ENCODE measurements around the gene NARF.

NARF gene

DNA sequence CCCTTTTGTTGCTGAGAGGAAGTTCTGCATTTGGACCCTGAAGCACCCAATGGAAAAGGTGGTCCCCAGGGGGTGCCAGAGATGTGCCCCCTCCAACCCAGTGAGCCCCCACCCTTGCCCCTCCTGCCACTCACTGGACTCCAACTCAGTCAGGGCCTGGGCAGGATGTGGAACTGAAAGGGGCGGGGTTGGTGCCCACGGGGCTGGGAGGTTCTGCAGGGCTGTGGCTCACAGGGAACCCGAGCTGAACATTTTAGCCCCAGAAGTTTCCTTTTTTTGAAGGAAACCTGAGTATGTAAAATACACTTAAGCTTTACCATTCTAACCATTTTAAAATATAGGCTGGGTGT is 24.4 kb upstream of the NARF start:
- no peak for DNase-seq

DNA sequence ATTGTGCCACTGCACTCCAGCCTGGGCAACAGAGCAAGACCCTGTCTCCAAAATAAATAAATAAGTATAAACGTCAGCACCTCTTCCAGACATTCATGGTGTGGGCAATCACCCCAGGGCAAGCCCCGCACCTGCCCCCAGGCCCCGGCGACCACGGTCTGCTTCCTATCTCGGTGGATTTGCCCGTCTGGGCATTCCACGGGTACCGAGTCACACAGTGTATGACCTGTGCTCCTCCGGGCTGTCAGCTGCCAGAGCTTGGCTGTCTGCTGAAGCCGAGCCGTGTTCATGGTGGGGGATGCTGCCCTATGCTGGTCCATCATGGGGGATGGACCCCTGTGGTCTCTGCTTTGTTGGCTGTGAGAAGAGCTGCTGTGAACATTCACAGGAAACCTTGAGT is 23.4 kb upstream of the NARF start:
- DNase-seq, result no peak

DNA sequence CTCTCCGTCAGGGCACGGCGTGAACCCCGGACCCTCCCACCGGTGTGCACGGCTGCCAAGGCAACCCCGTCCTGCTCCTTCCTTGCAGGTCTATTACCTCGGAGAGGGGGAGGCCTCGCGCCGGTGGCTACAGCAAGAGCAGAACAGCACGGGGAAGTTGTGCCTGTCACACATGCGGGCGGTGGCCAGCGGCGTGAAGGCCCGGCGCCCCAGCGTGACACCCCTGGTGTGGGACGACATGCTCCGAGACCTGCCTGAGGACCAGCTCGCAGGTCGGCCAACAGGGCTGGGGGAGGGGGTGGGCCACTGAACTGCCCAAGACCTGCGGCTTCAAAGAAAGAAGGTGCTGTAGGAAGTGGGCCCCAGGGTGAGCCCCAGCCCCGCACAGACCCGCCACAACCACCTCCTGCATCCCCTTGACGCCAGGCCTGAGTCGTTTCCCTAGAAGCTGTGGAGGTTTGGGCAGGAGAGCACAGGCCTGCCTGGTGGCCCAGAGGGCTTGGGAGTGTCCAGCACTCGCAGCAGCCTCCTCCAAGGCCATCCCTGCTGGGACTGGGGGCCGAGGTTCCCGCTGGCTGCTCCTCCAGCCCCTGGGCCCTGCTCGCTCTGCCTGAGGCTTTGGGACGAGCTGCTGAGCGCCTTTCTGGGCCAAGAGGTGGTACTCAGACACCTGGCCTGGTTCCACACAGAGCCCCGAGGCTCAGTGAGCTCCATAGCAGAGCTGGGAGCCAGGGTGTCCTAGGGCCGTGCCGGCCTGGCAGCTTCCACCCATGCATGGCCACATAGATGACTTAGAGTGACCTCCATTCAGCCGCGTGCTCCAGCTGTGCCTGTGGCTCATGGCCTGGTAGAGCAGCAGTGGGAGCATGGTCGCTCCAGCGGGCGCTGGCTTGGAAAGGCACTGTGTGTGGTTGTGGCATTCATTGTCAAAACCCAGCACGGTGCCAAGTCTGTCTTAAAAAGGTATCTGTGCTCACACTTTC is 22.6 kb upstream of the NARF start:
- no peak for DNase-seq

DNA sequence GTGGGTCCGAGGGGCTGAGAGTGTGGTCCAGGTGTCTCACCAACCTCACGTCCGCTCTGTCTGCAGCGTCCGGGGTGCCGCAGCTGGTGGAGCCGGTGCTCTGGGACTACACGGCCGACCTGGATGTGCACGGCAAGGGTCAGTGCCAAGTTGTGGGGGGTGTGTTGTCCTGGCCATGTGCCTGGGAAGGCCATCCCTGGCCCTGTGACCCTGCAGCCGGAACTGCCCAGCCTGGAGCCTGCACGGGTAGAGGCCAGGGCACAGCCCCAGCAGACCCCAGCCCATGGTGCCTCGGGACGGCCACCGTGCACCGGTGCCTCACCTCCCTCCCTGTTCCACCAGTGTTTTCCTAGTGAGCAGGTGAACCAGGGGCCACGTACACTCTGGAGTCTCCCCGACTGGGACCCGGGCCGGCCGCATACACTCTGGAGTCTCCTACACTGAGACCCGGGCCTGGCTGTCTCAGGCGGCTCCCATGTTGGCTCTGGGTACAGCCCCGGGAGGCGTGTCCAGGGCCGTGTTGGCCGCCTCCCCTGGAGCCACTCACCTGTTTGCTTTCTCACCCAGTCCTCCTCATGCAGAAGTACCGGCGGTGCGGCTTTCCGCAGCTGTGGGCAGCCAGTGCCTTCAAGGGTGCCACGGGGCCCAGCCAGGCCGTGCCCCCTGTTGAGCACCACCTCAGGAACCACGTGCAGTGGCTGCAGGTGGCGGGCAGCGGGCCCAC is 21.8 kb upstream of the NARF start:
- no peak for DNase-seq

DNA sequence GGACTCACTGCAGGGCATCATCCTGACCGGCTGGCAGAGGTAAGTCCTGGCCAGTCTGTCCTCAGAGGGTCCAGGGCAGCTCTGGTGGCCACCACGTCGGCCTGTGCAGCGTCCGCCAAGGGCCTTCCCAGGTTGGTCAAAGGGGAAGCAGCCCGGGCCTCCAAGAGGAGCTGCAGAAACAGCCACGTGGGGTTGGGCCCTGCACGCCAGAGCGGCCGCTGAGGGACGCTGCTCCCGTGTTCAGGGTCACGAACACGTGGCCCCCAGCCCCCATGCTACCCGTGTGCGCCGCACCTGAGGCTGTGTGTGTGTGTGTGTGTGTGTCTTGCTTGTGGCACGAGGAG is 21.2 kb upstream of the NARF start:
- no peak for DNase-seq

DNA sequence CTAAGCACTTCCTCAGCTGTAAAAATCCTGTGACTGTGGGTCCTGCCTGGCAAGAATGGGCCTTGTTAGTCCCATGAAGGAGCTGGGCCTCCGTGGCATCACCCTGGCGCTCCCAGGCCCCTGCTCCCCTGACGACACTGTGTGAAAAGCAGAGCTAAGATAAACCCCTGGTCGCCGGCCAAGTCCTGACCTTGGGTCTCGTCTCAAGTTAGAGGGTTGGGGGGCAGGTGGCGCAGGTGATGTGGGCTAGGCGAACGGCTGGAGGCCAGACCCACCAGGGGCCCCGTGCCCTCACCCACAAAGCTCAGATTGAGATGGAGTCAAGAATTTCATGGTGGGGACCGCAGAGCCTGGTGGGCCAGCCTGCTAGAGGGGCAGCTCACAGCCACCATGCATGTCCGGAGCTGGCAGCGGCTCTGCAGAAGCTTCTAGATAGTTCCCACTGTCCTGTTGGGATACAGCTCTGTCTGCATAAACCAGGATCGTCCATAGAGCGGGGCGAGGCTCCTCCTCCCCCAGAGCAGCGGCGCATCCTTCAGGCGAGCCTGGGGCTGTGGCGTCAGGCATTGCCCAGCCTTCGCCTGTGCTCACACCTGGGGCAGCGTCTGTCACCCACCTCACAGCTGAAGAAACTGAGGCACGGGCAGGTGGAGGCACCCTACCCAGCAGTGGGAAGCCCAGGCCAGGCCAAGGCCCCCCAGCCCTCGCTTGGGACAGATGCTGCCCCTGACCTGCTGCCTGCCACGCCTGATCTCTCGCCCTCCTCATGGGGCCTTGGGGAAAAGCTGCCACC is 19.9 kb upstream of the NARF start:
- no peak for DNase-seq

DNA sequence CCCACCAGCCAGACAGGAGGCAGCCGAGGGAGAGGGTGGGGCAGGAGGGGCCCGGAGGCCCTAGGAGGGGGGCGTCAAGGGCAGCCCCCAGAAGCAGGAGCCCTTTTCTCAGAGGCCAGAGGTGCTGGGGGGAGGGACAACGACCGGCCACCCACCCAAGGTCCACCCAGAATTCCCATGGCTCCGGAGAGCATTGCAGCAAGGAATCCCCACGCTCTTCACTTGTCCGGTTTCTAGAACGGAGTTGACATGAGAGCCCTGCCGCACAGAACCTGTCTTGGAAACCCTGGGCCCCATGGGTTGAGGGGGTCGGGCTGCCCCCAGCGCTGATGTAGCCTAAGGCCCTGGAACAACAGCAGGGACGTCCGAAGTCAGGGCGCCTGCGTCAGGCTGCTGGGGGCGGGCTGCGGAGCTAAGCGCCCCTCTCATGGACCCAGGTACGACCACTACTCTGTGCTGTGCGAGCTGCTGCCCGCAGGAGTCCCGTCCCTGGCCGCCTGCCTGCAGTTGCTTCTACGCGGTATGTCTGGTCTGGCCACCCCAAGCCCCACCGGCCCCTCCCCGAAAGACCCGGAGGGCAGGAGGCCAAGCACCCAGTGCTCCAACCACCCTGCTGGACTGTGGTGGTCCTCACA is 19.2 kb upstream of the NARF start:
- DNase-seq, result no peak

DNA sequence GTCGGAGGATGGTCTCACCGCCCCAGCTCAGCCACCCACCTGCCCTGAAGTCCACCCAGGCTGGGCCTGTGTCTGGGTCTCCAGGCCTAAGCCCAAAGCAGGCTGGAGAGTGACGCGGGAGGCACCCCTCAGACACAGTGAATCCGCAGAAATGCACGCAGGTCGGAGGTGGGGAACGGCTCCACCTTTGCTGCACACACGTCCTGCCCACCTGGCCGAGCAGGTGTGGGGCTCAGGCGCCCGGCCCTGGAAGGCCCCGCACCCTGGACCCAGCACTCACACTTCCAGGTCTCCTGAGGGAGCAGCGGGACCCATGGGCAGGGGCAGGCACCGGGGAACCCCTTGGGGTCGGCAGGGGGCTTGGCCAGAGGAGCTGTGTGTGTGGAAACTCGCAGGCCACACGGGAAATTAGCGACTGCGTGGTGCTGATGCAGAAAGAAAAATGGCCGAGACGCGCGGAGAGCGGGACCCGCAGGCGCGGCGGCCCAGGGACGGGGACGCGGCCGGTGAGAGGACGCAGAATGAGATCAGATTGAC is 18.6 kb upstream of the NARF start:
- no peak for DNase-seq

DNA sequence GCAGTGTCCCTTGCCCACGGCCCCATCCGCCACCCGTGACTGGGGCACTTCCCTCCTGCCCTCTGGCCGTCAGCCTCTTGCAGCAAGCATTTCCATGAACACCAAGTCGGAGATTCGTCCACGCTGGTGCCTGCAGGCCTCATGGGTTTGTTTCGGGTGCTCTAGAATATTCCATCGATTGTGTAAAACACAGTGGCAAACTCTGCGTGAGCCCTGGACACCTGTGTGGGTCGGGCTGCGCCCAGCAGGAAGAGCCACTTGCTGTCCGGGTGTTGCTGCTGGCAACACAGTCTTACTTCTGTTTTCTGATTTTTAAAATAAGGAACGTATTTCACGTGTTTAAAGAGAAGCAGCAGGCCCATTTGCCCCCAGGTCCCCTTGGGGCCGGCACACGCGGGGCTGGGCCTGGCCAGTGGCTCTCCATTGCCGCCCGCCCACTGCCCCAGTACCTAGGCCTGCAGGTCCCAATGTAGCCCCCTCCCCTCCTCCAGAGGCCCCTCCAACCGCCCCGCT is 18.0 kb upstream of the NARF start:
- DNase-seq, result no peak

DNA sequence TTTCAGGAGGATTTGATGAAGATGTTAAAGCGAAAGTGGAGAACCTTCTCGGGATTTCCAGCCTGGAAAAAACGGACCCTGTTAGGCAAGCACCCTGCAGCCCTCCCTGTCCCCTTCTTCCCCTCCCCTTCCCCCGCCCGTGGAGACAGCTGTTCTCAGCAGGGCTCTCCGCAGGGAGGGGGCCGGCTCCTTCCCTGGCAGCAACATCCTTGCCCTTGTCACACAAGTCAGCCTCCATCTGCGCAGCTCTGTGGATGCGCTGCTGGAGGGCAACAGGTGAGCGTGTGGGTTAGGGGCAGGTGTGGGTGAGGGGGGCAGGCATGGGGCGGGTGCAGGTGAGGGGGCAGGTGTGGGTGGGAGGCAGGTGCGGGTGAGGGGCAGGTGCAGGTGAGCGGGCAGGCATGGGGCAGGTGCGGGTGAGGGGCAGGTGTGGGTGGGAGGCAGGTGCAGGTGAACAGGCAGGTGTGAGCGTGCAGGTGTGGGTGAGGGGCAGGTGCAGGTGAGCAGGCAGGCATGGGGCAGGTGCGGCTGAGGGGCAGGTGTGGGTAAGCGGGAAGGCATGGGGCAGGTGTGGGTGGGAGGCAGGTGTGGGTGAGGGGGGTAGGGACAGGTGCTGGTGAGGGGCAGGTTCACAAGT is 17.4 kb upstream of the NARF start:
- no peak for DNase-seq

DNA sequence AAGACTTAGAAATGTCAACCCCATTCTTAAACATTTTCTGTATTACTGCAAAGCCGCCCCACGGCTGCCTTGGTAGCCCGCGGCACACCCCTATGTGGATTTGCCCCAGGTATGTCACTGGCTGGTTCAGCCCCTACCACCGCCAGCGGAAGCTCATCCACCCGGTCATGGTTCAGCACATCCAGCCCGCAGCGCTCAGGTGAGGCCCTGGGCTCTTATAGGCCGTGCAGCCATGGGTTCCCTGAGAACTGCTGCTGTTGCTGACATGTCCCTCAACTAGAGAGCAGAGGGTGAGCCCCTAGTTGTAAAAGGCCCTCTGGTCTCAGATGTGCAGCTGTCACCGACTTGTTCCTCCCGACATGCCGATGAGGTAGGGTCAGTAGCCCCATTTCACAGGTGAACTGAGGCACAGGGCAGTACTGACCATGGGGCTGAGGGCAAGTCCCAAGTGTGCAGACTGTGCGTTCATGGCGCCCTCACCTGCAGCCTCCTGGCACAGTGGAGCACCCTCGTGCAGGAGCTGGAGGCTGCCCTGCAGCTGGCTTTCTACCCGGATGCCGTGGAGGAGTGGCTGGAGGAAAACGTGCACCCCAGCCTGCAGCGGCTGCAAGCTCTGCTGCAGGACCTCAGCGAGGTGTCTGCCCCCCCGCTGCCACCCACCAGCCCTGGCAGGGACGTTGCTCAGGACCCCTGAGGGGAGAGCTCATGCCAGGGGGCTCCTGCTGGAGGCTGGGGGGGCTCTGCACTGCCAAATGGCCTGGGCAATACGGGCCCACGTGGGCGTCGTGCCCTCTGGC is 16.7 kb upstream of the NARF start:
- no peak for DNase-seq

DNA sequence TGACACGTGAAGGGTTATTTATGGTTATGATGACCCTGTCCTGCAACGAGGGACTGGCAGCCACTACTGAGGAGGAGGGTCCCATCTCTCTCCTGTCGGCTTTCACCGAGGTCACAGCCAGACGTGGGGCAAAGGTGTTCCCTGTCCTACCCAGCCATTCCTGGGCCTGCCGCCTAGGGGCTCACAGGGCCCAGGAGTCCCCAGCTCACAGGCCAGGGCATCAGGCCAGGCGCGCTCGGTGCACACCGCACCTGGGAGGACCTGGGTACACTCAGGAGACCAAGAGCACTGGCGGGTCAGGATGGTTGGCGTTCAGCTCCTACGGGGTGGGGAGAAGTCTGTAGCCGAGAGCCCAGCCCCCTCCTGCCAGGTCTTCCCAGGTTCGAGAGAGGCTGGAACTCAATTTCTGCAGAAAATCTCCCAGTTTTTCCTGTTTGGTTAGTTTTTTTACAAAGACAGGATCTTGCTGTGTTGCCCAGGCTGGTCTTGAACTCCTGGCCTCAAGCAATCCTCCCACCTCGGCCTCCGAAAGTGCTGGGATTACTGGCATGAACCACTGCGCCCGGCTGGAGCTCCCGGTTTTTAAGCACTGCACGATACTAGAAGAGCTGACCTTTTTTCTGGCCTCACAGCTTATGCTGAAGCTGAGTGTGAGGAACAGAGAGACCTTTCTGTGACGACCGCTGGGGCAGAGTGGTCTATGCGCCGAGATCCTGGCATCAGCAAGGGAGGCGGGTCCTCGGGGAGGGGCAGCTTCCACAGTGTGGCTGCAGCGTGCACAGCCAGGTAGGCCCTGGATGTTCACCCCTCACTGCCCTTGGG is 15.7 kb upstream of the NARF start:
- DNase-seq, result no peak

DNA sequence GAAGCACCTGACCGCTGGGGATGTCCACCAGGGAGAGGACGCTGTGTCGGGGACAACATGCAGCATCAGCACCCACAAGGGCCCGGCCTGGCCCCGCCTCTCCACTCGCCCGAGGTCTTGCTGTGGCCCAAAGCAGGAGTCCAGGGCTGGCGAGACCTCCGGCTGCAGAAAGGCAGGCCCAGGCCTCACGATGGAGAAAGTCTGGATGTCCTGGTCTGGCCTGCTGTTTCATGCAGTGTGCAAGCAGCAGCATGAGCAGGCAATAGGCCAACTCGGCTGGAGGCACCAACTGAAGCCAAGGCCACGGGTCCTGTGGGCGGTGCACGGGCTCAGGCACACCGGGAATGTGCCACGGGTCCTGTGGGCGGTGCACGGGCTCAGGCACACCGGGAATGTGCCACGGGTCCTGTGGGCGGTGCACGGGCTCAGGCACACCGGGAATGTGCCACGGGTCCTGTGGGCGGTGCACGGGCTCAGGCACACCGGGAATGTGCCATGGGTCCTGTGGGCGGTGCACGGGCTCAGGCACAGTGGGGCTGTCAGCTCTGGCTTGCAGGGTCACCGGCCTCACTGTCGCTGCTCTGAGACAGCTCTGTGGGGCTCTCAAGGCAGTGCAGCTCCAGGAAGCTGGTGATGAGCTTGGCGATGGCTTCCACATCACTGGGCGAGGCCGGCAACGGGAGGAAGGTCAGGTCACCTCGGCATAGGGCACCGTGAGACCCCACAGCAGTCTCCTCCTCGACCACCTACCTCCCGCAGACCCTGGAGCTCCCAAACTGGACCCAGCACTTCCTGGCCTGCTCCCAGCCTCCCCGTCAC is 14.9 kb upstream of the NARF start:
- DNase-seq, result no peak

DNA sequence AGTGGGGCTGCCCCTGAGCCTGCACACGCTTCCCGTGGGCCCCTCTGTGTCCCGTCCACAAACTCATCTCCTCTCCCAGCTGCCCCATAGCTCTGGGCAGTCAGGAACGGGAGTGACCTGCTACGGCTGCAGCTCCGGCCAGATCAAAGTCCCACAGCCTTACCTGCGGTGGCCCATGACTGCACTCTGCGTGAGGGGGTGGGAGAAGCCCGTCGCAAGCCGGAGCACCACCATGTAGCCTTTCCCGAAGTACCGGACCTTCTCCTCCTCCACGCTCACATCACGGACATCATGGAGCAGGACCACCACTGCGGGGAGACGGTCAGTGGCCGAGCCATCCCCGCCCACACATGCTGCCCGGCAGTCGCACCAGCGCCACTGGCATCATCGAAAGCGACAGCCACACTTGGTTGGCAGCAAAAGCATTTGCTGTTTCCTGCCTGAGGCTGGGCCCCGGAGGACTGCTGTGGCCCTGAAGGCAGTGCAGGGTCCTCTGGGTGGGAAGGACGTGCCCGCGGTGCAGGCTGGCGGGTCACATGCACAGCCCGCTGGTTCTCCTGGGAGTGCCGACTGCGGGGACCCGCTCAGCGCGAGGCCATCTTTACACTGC is 14.2 kb upstream of the NARF start:
- DNase-seq, result no peak

DNA sequence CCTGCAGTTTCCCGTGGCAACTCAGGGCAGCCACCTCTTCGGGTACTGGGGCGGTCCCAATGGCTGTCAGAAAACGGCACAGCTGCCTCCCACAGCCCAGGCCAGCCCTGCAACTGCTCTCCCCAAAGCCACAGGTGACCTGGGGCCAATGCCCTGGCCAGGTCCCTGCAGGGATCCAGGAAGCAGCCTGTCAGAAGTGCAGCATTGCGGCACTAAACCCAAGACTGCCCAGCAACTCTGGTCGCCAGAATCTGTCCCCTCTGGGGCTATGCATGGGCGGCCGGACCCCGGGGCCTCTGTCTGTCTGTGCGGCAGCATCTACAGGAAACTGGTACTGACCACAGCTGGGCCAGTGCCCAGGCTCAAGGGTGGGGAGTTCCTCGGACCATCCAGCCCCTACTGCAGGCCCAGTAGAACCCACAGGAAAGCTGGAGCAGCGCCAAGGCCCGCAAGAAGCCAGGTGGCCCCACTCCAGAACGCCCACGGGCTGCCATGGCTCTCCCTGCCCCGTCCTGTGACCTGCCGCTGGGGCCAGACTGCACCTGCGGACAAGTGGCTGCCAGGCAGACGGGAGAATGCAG is 13.5 kb upstream of the NARF start:
- DNase-seq, result no peak

DNA sequence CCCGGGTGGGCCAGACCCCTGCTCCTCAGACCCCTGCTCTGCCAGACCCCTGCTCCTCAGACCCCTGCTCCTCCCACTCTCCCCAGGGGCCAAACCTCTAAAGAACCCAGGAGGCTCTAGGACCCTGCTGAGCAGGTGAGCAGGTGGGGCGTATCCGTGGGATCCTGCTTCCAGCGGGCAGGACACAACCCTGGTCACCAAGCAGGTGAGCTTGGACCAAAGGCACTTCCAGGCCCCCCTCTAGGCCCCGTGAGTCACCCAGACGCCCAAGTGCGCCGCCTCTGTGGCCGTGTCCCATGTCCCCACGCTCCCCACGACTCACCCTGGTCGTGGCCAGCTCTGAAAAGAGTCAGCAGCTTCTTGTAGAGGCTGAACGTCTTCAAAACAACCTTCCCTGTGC is 13.0 kb upstream of the NARF start:
- DNase-seq, result no peak

DNA sequence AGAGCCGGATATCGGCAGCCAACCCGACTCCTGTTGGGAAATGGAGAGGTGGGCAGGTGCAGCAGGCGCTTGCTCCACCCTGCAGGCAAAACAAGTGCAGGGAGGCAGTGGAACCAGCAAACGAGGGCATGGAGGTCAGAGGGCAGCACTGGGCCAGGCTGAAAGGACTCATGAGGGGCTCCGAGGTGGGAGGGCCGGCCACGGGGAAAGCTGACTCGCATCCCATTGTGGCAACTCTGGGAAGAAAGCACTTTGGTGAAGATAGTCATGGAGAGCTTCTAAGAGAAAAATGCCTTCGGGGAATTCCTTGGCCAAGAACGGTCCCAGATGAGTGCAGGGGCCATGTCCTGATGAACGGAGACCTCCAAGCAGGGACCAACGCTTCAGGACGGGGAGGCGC is 12.4 kb upstream of the NARF start:
- no peak for DNase-seq

DNA sequence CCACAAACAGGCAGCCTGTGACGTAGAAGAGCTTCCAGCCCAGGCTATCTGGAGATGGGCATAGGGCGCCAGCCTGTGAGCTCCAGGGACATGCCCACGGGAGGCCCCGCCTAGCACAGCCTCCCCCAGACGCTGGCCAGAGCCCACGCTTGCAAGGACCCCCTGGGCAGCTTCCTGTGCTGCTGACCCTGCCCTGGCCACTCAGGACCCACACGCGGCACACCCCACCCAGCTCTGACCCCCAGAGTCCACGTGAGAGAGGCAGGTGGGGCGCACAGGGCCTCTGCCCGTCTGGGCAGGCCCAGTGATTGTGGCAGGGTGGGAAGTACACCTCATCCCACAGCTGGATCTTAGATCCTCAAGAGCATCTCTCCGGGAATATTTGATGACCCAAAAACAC is 11.9 kb upstream of the NARF start:
- DNase-seq, result no peak

DNA sequence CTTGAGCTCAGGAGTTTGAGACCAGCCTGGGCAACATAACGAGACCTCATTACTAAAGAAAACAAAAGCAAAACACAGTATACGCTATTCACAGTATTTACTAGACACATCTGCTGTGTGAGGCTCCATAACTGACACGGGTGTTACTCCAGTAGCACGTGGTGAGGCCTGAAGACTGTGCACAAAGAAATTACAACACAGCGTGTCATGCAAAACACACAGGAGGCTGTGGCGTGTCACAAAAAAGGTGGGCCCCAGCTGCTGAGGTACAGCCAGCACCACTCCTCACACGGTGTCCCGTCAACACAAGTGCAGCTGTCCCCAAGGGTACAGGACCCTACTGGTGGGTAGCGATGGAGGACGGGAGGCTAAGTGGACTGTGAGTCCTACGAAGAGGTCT is 10.7 kb upstream of the NARF start:
- no peak for DNase-seq

Measured in NCI-H510A (cell line).